Activated T-cell treated with anti-CD3 and anti-CD28 coated beads for 4 hours (primary cell): ENCODE measurements around the gene FBN2.

Source experiments
- DNase-seq: peaks from one replicate; pipeline ENCODE4 v3.0.0-alpha.2; 2020

Gene FBN2

DNA sequence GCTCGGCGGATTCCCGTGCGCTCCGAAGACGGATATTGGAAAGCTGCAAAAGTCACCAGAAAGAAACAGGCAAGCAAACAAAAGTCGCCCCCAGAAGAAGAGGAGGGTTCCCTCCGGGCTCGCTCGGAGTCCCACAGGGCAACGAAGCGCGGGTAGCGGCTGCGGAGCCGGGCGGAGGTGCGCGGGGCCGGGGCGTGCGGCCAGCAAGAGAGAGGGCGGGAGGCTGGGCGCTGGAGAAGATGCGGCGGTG lies at the start of gene FBN2:
FBN2 (minus strand) TSS at position 246 of the 250 bp plus-strand sequence. CDS start 642 bp downstream, outside the sequence.
- DNase-seq: no peak

DNA sequence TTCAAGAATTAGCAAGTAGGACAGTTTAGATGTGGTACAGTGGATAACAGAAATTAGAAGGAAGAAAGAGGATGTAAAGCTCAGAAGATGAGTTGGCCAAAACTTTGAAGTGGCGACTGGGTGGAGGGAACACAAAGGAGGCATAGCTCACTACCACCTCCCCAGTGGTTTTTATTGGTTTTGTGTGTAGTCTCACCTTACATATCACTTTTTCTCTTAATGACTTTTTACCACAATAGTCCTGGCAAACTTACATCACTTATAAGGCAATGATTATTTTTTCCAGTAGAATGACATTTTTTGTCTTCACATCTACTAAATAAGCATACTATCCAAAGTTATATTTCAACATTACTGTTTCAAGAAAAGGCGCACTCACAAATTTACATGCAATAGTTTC lies 49.2 kb upstream of the FBN2 start:
- no peak for DNase-seq

DNA sequence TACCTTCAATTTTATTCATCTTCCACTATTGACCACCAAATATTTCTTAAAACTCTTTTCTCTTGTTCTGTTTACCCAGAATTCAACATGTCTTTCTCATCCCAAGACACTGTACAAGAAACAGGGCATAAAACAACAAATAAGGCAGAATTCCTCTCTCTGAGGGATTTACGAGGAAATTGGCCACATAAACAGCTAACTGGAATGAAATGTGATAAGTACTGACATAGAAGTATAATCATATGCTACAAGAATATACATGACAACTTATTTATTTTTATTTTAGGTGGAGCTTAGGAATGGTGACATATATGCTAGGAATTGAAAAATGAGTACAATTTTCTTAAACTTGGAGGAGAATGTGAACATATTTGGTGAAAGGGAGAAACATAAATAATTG lies 48.8 kb upstream of the FBN2 start:
- no peak for DNase-seq

DNA sequence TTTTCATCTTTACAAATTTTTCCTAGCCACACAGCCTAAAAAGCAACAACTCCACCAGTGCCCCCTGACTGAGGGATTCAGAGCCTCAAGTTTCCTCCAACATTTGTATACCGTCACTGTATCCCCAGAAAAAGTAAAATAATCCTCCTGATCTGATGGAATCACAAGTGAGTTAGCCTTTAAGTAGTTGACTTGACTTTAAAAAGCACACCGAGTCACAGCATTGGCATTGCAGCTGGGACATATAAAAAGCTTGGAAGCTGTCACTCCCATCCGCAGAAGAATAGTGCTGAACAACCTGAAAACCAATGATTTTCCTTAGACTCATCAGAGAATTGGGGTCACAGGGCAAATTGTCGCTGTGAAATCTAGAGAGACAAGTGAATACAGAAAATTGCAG lies 41.6 kb upstream of the FBN2 start:
- no peak for DNase-seq

DNA sequence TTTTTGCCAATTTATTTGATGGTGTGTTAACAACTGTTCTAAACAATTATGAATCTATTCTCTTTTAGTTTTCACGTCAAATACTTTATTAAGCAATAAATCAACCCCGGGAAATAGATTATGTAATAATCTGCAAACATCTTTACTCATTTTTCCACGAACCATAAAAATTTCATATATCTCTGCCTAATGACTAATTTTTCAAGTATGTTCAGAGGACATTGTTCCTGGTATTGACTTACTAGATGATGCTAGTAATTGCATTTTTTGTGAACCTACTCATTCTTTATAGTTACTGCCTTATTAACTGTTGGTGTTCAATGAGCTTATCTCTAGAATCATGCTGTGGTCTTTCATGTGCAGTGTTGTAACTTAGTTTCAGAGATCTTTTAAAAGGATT lies 41.0 kb upstream of the FBN2 start:
- no peak for DNase-seq

DNA sequence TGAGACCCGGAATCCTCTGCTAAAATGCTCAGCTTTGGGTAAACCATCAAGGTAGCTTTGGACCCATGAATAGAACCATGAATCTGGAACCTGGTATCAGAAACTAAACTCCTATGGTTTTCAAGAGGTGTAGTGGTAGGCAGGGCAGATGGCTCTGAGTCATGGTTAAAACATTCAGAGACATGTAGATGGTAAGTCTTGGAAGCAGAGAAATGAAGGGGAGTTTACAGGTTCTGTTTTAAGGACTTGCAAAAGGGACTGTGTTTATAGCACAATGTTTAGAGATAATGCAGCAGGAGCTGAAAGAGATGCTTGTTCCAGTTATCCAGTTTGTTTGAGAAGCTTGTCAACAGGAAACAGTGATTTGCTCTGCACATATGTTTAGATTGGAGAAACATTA lies 36.0 kb upstream of the FBN2 start:
- no peak for DNase-seq

DNA sequence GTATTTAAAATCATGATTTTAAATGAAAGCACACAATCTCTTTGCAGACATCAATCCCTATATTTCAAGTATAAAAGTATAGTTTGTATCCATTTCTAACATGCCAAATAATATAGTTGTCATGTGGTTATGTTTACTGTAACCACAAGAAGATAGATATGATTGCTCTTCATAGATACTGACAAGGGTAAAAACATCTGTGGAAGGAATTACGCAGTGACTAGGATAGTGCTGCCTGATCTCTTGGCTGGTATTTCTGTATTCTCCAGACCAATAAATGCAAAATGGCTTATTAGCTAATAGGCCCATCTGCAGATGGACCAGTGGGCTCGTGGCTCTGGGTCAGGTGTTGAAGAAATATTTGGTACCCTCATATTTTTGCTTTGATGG lies 34.9 kb upstream of the FBN2 start:
- no peak for DNase-seq

DNA sequence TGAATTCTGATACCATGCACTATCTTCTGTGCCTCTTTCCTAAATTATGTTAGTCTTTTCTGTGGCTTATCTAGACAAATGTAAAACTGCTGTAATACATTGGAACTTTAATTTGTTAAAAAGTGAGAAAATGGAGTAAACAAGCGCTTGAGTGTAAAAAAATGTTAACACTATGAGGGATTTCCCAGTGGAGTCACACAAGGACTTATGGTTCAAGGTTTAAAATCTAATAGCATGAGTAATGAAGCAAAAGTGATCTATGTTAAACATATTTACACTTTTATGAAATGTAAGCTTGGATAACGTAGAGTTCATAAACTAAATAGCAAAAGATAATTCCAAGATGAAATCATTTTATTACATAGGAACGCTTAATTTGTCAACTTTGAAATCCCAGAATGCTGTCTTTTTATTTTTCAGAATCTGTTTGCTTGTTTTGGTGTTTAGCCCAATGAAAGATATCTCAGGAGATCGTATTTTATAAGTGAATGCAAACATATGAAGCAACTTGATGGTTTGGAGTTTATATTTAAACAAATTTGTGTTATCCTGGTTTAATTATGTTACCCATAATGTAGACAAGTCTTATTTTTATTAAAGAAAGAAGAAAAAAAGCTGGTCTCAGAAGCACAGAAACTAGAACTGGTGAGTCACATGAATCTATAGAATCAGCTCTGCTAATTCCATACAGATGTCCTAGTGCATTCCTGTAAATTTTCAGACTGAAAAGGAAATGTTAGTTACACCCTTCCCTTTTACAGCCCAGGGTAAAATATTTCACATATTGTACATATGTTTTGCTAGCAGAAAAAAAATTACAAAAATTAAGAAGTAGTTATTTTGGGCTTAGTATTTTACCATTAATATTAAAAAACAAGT lies 34.2 kb upstream of the FBN2 start:
- no peak for DNase-seq

DNA sequence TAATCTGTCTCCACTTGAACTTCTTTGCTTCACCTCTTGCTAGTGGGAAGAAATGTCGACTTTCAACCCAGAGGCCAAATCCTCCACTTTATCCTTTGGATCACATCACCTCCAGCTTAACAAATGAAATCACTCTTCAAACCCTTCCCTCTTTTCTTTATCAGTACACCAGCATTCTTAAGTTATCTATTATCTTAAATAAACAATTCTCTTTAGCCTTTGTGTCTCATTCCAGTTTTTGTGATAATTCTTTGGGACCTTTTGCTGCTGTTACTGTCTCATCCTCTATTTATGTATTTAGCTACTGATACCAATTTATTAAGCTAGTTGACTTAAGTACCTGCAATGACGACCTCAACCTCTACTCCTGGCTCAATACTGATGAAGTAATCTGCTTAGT lies 28.1 kb upstream of the FBN2 start:
- no peak for DNase-seq

DNA sequence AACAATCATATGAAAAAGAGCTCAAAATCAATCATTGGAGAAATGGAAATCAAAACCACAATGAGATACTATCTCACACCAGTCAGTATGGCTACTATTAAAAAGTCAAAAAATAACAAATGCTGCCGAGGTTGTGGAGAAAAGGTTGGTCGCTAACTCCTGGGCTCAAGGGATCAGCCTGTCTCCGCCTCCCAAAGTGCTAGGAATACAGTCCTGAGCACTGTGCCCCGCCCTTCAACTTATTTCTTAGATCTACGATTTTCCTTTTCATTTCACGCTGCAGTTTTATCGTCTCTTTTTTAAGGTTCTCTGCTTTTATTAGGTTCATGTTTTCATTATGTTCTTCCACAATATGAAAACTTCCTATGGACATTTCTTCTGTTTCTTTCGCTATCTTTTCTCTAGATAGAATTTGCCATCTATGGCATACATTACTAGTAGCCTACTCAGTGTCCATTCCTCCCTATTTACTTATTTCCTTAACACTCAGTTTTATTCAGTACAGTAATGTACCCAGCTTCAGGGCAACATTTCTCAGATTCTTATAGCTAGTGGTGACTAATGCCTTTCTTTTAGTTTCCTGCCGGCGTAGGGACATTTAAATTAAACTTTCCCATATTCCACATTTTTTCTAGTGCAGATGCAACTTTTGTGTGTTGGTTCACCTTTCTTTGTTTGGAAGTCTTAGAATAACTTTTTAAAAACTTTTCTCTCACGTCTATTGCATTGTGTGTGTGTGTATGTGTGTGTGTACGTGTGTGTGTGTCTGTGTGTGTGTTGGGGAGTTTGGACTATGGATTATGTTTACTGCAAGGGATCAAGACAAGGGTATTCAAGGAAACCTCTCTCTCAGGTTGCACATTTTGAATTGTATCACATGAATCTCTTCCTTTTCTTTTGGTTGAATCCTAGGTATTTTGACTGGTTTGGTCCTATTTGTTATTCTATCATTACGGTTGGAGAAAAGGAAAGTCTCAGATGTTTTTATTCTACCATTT lies 21.6 kb upstream of the FBN2 start:
- DNase-seq: no peak

DNA sequence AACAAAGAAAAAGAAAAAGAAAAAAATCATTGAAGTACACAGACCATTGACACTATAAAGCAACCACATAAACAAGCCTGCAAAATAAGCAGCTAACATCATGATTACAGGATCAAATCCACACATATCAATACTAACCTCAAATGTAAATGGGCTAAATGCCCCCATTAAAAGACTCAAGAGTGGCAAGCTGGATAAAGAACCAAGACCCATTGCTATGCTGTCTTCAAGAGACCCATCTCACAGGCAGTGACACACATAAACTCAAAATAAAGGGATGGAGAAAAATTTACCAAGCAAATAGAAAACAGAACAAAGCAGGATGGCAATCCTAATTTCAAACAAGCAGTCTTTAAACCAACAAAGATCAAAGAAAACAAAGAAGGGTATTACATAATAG lies 15.7 kb upstream of the FBN2 start:
- DNase-seq: no peak

DNA sequence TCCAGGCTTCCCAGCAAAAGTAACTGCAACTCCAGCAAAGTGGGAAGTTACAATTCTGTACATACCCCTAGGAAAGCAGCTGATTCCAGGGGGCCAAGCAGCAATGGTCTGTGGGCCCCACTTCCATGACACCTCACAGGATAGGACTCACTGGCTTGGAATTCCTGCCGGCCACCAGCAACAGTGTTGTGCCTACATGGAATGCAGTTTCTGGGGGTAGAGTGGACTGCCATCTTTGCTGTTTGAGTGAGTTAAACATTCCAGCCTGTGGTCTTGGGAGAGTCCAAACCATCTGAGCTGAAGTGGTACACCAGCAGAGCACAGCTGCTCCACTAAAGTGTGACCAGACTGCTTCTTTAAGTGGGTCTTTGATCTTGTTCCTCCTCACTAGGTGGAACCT lies 13.4 kb upstream of the FBN2 start:
- no peak for DNase-seq

DNA sequence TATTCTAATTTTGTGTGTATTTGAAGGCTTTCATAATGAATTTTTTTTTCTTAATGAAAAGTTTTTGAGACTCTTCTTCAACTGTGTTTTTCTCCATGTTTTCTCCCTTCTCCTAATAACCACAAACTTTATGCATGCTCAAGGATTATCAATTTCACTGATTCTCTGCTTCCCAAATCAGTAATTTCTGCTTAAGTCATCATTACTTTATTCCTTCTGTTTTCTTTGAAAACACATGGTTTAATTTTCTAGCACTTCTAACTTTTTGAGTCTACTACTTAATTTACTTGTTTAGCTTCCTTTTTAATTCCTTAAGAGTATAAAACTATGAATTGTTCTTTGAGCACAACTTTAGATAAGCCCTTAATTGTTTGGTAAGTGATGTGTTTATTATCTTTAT lies 11.5 kb upstream of the FBN2 start:
- no peak for DNase-seq

DNA sequence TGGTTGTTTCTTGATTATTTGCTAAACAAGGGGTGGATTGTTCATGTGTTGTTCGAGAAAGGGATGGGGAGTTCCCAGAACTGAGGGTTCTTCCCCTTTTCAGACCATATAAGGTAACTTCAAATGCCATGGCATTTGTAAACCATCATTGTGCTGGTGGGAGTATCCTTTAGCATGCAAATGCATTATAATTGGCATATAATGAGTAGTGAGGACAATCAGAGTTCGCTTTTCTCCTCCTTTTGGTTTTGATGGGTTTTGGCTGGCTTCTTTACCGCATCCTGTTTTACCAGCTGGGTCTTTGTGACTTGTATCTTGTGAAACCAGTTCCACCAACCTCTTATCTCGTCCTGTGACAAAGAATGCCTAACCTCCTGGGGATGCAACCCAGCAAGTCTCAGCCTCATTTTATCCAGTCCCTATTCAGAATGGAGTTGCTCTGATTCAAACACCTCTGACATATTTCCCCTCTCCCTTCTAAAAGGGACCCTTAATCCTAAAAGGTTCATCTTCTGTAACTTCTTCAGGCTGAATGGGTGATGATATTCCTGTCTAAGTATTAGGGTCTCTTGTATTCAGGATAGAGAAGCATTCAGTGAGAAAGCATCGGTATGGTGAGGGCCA lies 8.7 kb upstream of the FBN2 start:
- DNase-seq: no peak

DNA sequence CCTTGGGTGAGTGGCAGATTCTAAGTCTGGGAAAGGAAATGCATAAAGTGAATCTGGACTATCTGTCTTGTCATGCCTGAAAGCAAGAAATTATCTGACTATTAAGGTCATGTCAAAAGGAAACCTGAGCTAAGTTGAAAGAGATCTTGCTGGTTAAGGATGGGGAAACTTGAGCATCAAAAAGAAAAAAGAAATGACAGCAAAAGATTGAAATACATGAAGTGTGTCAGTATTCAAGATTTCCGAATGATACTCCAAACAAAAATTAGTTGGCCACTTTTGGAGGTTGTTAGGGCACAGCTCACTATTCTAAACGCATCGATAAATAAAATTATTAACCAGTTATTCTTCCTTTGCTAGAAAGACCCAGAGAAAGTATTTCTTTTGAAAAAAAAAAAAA lies 3.3 kb upstream of the FBN2 start:
- DNase-seq: no peak

DNA sequence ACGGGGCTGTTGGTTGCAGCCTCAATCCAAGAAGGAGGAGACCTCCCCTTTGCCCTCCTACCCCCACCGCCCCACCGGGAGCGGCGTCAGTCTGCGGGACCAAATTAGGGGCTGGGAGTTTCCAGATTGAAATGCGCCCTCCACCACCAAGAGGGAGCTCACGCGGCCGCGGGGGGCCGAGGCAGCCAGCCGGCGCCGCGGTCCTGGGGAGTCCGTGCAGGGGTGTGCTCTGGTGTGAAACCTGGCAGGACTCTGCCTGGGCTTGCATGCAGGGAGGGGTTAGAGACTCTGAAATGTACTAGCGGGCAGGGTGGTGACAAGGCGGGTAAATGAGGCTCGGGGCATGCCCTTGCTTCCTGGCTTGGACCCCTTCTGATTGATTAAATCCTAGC lies 989 bp upstream of the FBN2 start:
- DNase-seq: no peak

DNA sequence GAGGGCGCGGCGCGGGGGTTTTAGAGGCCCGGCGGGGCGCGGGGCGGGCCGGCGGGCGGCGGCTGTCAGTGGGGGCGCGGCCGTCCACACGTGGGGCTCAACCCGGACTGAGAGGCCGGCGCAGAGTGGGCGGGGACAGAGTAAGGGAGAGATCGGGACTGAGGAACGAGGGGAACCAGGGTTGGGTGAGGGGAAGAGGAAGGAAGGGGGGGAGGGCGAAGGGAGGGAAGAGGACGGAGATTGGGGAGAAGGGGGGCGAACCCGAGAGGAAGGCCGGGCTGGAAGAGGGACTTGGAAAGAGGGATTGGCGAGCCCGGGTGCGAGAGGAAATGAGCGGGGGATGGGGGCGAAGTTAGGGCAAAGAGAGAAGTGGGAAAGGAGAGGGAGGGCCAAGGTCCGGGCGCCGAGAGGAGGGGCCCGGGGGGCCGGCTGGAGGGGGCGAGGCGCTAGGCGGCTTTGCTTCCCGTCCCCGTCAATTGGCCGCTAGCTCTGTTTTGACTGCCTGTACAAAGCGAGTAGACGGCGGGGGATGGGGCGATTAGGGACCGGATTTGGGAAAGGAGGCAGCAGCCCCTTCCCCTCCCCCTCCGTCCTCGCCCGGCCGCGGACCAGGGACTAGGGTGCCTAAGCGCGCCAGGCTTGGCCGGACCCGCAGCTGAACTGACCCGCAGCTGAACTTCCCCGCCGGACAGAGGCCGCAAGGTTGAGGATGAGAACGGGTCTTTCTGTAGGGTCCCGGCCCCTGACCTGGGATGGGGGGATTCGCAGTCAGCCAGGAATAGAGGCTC lies 399 bp upstream of the FBN2 start:
- no peak for DNase-seq

DNA sequence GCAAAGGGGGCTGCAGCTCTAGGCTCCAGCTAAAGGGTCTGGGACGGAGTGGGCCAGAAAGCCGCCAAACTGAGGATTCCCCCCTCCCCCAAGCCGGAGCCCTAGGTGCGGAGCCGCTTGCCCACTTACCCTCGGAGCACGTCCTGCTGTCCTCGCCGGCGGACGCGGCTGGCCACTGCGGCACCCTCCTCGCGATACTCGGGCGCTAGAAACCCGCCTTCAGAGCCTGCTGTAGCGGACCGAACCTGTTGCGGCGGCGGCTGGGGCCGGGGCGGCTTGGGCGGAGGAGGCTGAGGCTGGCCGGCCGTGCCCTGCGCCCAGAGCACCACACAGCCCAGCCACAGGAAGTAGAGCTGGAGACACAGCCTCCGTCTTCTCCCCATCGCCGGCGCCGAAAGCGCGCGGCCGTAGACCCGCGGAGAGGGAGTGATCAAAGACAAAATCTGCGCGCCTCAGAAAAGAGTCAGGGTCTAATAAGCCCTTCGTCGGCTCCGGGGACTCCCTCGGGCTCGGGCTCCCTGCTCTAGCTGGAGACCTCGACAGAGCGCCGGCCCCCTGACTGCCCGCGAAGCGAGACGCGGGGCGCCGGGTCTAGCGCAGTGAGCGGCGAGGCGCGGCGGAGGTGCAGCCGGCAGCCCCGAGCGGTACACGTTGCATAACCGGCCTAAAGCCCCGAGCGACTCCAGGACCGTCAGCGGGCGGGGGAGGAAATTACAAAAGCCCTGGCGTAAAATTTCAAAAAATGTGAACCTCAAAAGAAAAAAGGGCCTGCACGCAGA lies 635 bp downstream of the FBN2 start:
- DNase-seq: no peak

DNA sequence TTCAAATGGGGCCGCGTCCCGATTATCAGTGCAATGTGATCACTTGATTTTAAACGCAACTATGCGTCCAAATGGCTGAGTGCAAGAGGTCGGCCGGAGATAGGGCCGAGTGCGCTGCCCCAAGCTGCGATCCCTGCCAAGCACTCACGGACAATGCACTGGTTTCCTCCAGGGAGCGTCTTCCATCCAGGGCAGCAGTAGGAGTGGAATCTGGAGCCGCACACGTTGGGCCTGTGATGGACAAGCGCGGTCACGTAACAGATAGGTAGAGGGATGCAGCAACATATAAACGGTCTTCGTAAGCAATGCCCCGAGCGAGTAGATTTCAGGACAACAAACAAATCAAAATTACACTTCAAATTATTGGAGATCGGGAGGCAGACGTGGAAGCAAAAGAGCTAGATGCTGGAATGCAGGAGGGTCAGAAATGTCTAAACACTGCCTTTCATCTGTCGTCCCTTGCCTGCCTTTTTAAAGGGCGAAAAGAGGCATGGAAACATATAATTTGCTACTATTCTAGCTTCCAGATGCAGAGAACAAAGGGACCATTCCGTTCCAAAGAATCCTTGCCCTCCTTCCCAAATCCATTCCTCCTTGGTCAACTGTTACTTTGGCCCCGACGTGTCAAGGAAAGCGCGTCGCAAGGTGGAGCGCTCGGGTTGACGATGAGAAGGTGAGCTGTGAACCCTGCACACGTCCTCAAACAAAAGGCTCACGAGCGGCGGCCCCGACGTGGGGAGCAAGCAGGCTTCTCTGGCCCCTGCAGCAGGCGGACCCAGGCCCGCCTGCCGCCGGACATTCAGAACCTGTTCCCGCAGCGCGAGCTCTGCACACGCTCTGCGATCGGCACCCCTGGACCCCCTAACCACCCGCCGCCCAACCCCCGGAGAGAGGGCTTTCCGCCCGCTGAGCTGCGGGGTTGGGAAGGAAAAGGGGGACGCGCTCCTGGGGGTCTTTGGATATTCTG lies 1.5 kb downstream of the FBN2 start:
- no peak for DNase-seq

DNA sequence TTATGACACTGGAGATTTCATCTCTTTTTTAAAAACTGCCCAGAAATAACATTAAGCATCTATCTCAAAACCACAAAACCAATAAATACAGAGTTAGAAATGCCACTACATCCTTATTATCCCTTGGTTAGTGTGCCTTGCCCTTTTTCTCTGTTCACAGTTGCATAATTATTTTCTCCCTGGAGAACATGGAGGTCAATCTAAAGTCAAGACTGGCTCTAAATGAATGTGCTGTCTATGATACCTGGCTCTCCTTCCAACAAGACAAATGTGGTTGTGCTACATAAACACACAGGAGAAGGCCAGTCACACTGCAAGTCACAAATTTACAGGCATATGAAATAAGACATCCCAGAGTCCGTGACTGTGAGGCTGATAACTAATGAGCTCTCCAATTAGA lies 2.8 kb downstream of the FBN2 start:
- no peak for DNase-seq

DNA sequence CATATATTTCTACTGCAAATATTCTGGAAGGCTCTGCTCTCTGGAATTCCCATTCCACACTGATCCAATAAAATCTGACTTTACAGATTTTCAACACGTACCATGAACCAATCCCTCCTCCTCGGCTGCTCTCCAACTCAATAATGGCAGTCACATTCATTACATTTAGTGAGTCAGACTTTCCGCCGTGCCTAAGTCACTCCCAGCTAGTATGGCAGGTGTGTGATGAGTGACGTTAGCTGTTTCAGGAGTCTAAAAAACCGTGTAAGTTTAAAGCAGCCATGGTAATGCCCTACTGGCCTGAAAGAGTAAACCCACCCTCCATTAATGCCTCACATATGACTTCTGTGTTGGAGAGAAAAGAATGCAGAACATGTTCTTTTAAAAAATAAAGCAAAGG lies 3.3 kb downstream of the FBN2 start:
- DNase-seq: no peak
